ENCODE data around the gene ABCF2. TPM values are rescaled to one million over a fixed set of nuclear protein-coding genes. Genes with fewer than 3 reads are reported as not detected.
A peak's percentile ranks its signal among the peaks of the same experiment; 100 is the strongest.

The ABCF2 gene
- total and polyA plus RNA-seq, 10 donors: 9.2 to 30.0 (median 27.0) TPM

DNA sequence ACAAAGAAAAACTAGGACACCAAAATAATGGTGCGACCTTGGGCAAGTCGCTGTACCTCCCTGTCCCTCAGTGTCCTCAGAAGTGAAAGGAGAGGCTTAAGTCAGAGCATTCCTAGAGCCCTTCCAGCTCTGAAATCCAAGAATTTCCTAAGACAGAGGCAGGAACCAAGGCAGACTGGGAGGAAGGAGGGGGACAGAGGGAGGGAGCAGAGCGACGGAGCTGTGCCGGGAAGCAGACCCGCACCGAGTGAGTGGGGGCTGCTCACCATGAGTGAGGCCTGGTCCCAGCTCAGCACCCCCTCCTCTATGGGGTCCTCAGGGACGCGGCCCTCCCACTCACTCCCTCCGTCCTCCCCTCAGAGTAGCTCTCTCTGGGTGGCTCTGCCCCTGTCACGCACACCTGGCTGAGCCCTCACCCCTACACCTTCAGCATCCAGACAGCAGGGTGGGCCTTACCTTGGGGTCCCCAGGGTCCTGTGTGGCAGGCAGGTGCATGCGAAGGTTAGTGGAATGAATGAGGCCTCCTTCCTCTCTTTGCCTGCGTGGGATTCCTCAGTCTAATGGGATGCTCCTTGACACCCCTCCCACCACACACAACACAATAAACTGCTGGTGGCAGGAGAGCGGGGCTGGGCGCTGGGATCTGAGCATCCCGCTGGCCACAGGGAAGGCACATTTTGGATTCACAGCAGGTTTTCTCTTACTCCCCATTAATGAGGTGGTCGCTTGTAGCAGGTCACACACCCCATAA is 26.1 kb upstream of the ABCF2 start:
- H3K27ac ChIP-seq: peak overlapping the region in 5 of 8 donors; percentile 30 to 84 (median 73)
- peaks cover 0 to 86% (median 4%) of the 10 kb centered on the region in 7 donors for H3K27me3 ChIP-seq (replicated peaks in 1 of 7)
- H3K4me1 ChIP-seq: peaks cover 6 to 49% (median 40%) of the 10 kb centered on the region in 6 donors
- no peaks in the 10 kb centered on the region for H3K36me3 ChIP-seq
- intact Hi-C loops (cut with DNase I; ENCODE audit: low total_unique reads): no loop called here
- no peaks in the 10 kb centered on the region for H3K9me3 ChIP-seq
- WGBS, 5 donors: 72 to 84% (median 75%) methylated on average over 14 to 17 of the region's 17 CpGs
- peak overlapping the region in 2 of 8 donors; percentile 48 to 57 for H3K4me3 ChIP-seq
- no peak for DNase-seq
- TF ChIP-seq POLR2AphosphoS5 (IDR thresholded peaks at IDR 0.05) (peak in 1 of 3 donors; percentile 9), POLR2A (IDR thresholded peaks at IDR 0.05) (no peak)
- TF ChIP-seq, protein P1, sequence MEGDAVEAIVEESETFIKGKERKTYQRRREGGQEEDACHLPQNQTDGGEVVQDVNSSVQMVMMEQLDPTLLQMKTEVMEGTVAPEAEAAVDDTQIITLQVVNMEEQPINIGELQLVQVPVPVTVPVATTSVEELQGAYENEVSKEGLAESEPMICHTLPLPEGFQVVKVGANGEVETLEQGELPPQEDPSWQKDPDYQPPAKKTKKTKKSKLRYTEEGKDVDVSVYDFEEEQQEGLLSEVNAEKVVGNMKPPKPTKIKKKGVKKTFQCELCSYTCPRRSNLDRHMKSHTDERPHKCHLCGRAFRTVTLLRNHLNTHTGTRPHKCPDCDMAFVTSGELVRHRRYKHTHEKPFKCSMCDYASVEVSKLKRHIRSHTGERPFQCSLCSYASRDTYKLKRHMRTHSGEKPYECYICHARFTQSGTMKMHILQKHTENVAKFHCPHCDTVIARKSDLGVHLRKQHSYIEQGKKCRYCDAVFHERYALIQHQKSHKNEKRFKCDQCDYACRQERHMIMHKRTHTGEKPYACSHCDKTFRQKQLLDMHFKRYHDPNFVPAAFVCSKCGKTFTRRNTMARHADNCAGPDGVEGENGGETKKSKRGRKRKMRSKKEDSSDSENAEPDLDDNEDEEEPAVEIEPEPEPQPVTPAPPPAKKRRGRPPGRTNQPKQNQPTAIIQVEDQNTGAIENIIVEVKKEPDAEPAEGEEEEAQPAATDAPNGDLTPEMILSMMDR (IDR thresholded peaks at IDR 0.05 in 8 of 11, conservative IDR thresholded peaks at IDR 0.05 in 3 of 11): no peak

DNA sequence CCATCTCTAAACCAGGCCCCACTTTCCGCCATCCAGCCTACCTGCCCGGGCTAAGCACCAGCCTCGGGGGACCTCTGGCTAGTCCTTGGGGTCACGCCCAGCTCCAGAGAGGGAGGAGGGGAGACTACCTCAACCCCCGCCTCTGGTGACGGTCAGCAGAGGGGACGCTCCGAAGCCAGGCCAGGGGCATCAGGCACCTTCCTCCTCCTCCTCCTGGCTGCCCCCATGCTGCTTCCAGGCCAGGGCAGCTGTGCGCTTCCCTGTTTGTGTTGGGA is 25.5 kb upstream of the ABCF2 start:
- DNase-seq: no peak
- TF ChIP-seq POLR2A (IDR thresholded peaks at IDR 0.05) (no peak), POLR2AphosphoS5 (IDR thresholded peaks at IDR 0.05) (no peak)
- TF ChIP-seq, protein P1 (IDR thresholded peaks at IDR 0.05 in 8 of 11, conservative IDR thresholded peaks at IDR 0.05 in 3 of 11): no peak
- Histone ChIP-seq H3K36me3 (no peaks in the 10 kb centered on the region), H3K27me3 (replicated peaks in 1 of 7) (peaks cover 0 to 86% (median 4%) of the 10 kb centered on the region in 7 donors), H3K4me1 (peaks cover 9 to 55% (median 47%) of the 10 kb centered on the region in 6 donors), H3K4me3 (peak overlapping the region in 5 of 8 donors; percentile 43 to 74 (median 48)), H3K27ac (peak overlapping the region; percentile 53 to 84 (median 76)), H3K9me3 (no peaks in the 10 kb centered on the region)
- intact Hi-C loops (cut with DNase I; ENCODE audit: low total_unique reads): no loop called here
- WGBS, 5 donors: 41 to 54% (median 43%) methylated on average over 8 to 9 of the region's 9 CpGs

DNA sequence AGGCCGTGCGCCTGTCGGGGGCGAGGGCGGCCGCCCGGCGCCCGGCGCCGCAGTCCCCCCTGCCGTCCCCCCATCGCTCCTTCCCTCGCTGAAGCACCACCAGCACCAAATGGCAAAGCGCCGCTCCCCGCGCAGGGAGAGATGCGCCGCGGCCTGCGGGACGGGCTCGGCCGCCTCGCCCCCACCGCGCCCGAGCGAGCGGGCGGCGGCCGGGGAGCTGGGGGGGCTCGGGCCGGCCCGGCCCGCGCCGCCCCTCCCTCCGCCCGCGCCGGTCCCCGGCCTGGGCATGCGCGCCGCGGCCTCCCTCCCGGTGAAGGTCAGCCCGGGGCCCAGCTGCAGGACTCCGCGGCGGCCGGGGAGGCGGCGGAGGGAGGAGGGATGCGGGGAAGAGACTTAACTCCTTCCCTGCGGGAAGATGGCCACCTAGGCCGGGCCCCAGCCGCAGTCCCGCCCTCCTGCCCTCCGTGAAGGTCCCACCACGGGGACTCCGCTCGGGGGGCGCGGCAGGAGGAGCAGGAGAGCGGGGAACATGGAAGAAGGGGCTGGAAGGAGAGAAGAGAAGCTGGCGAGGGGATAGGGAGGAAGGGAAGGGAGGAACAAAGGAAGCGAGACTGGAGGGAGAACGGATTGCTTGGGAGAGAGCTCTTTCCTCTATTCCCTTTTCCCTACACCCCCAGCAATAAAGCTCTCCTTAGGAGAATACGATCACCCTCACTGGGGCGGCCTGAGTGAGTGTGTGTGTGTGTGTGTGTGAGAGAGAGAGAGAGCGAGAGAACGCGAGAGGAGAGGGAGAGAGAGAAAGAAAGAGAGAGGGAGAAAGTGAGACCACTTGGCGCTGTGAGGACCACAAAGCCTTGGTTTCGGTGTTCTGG is 24.9 kb upstream of the ABCF2 start:
- DNase-seq: no peak

More for the DNA sequence above, 24.9 kb upstream of the ABCF2 start:
- WGBS, 5 donors: 4 to 10% (median 5%) methylated on average over 37 to 79 of the region's 79 CpGs
- H3K4me3 ChIP-seq: peak overlapping the region; percentile 34 to 74 (median 44)
- H3K9me3 ChIP-seq: no peaks in the 10 kb centered on the region
- intact Hi-C loops (cut with DNase I; ENCODE audit: low total_unique reads): no loop called here
- peaks cover 0 to 90% (median 4%) of the 10 kb centered on the region in 7 donors for H3K27me3 ChIP-seq (replicated peaks in 1 of 7)
- TF ChIP-seq POLR2AphosphoS5 (IDR thresholded peaks at IDR 0.05) (peak; percentile 34 to 72 (median 57)), POLR2A (IDR thresholded peaks at IDR 0.05) (no peak)
- TF ChIP-seq, protein P1 (IDR thresholded peaks at IDR 0.05 in 8 of 11, conservative IDR thresholded peaks at IDR 0.05 in 3 of 11): no peak
- H3K4me1 ChIP-seq: peaks cover 15 to 61% (median 51%) of the 10 kb centered on the region in 6 donors
- H3K27ac ChIP-seq: peak overlapping the region; percentile 53 to 84 (median 76)
- H3K36me3 ChIP-seq: no peaks in the 10 kb centered on the region

Data from spleen (tissue), 11 donors.